B cell (primary cell): Measurements from ENCODE around the gene DIPK1B.

Experiments
- EZH2 ChIP-seq: IDR thresholded peaks from 2 replicates; pipeline ENCODE4 v1.6.1; 2012; ENCODE audit warnings: borderline replicate concordance, low read depth, mild to moderate bottlenecking, moderate library complexity, low read length; ENCODE audit not compliant: insufficient read depth, poor library complexity, severe bottlenecking
- TF ChIP-seq, protein P1 (sequence below): fragments of 200-600 bp; IDR thresholded peaks from one replicate; pipeline ENCODE4 v1.8.0; 2022; ENCODE audit warnings: antibody characterized with exemption, mild to moderate bottlenecking

DNA sequence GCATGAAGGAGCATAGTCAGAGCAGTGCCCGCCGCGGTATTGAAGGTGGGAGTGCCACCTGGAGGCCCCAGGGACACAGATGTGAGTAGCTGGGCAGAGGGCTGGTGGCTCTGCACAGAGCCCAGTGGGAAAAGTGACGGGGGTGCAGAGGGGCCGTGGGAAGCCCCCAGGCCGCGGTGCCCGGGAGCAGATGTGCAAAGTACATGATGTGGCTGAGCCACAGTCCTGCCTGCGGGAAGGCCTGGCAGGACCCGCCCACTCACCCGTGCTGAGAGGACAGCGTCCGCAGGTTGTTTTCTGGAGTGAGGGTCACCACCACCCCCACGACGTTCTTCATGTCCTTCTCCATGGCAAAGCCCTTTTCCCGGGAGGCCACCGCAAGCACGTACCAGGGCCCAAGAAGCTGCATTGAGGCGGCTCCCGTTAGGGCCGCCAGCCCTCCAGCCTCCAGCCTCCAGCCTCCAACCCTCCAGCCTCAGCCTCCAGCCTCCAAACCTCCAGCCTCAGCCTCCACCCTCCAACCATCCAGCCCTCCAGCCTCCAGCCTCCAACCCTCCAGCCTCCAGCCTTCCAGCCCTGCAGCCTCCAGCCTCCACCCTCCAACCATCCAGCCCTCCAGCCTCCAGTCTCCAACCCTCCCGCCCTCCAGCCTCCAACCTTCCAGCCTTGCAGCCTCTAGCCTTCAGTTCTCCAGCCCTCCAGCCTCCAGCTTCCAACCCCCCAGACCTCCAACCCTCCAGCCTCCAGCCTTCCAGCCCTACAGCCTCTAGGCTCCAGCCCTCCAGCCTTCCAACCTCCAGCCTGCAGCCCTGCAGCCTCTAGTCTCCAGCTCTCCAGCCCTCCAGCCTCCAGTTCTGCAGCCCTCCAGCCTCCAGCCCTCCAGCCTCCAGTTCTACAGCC is 35.0 kb downstream of the DIPK1B start:
- TF ChIP-seq, protein P1, sequence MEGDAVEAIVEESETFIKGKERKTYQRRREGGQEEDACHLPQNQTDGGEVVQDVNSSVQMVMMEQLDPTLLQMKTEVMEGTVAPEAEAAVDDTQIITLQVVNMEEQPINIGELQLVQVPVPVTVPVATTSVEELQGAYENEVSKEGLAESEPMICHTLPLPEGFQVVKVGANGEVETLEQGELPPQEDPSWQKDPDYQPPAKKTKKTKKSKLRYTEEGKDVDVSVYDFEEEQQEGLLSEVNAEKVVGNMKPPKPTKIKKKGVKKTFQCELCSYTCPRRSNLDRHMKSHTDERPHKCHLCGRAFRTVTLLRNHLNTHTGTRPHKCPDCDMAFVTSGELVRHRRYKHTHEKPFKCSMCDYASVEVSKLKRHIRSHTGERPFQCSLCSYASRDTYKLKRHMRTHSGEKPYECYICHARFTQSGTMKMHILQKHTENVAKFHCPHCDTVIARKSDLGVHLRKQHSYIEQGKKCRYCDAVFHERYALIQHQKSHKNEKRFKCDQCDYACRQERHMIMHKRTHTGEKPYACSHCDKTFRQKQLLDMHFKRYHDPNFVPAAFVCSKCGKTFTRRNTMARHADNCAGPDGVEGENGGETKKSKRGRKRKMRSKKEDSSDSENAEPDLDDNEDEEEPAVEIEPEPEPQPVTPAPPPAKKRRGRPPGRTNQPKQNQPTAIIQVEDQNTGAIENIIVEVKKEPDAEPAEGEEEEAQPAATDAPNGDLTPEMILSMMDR, result no peak
- TF ChIP-seq EZH2, result no peak
